ENCODE results near the gene CCDC88A. TPM values are rescaled to one million over a fixed set of nuclear protein-coding genes. Genes with fewer than 3 reads are reported as not detected.

Gene CCDC88A
- total and polyA plus RNA-seq, 3 donors from 2014 or later, result 26.5 to 180 (median 121) TPM

GRCh38 chr2:55239656-55240222 lies 179.9 kb downstream of the CCDC88A start:
- no peaks in the 10 kb centered on the region for H3K4me1 ChIP-seq
- intact Hi-C loops (cut with DNase I; ENCODE audit: low total_unique reads), result no loop called here
- no peak overlapping the region for H3K4me3 ChIP-seq
- no peak overlapping the region for H3K27ac ChIP-seq
- no peak for TF ChIP-seq CTCF (IDR thresholded peaks at IDR 0.05)
- no peak for TF ChIP-seq POLR2A (IDR thresholded peaks at IDR 0.05)
- DNase-seq, result no peak
- WGBS, 2 donors, result 71 to 72% methylated on average over 4 of the region's 4 CpGs
- no peaks in the 10 kb centered on the region for H3K36me3 ChIP-seq (ENCODE audit: low read depth, missing control alignments)
- no peaks in the 10 kb centered on the region for H3K27me3 ChIP-seq
- H3K9me3 ChIP-seq, result no peaks in the 10 kb centered on the region

Small RNA genes lying within 50 kb of the gene (small RNA-seq; reads per million reads assigned to genes)
- gene RF00019, result 0 reads per million in 2 donors
- gene RNU6-221P, result 0 reads per million in 2 donors
- 0 to 0.09 reads per million in 2 donors for gene RNU6-775P

Other genes with a start within 250 kb of the CCDC88A start
- gene CLHC1, start 187.6 kb downstream of the CCDC88A start, total RNA-seq, result 10 to 100 TPM in 1 of 2 donors, 1 to 10 TPM in 1; 7.9 to 14.6 TPM
- gene CLHC1, start 187.6 kb downstream of the CCDC88A start, polyA plus RNA-seq (ENCODE audit: insufficient read depth, low read depth, low replicate concordance), result 21.2 TPM
- gene RPS27A, start 187.2 kb downstream of the CCDC88A start, total RNA-seq, result 100 to 1,000 TPM; 371 to 618 TPM
- gene RPS27A, start 187.2 kb downstream of the CCDC88A start, polyA plus RNA-seq (ENCODE audit: insufficient read depth, low read depth, low replicate concordance), result 857 TPM
- 10 to 100 TPM; 19.6 to 23.9 TPM for gene MTIF2, start 150.6 kb downstream of the CCDC88A start, total RNA-seq
- gene MTIF2, start 150.6 kb downstream of the CCDC88A start, polyA plus RNA-seq (ENCODE audit: insufficient read depth, low read depth, low replicate concordance), result 15.0 TPM
- 10 to 100 TPM; 35.4 to 39.9 TPM for gene CFAP36, start 99.9 kb upstream of the CCDC88A start, total RNA-seq
- gene CFAP36, start 99.9 kb upstream of the CCDC88A start, polyA plus RNA-seq (ENCODE audit: insufficient read depth, low read depth, low replicate concordance), result 138 TPM
- gene PPP4R3B, start 197.8 kb upstream of the CCDC88A start, total RNA-seq, result 10 to 100 TPM; 63.8 to 65.8 TPM
- 51.3 TPM for gene PPP4R3B, start 197.8 kb upstream of the CCDC88A start, polyA plus RNA-seq (ENCODE audit: insufficient read depth, low read depth, low replicate concordance)

All from testis (tissue), 3 donors.